ENCODE measurements around the gene TNC.

- no peak for TF ChIP-seq ELF4 (IDR thresholded peaks at IDR 0.05)
- TF ChIP-seq FOXM1 (IDR thresholded peaks at IDR 0.05; ENCODE audit: borderline replicate concordance) = no peak
- TF ChIP-seq TARDBP (IDR thresholded peaks at IDR 0.05) = no peak
- TF ChIP-seq FOXA1 (IDR thresholded peaks at IDR 0.05) = no peak
- no peak for TF ChIP-seq SUZ12 (IDR thresholded peaks at IDR 0.05)
Observed at GRCh38 chr9:115090486-115090885, 27.5 kb downstream of the TNC start.

Data from HEK293T (cell line).